ENCODE measurements around the gene HECTD2.
"Not testable (repeated sequence)": the region's sequence is repeated elsewhere in the genome, so short reads cannot be mapped to it uniquely, and the experiment has no call there.

Gene HECTD2

GRCh38 chr10:91558473-91558872 lies 148.3 kb downstream of the HECTD2 start:
- ATAC-seq: no peak
- TF ChIP-seq ZNF70 (CRISPR knock-in tag; IDR thresholded peaks at IDR 0.05): no peak
- no peak for TF ChIP-seq SNAI2 (CRISPR knock-in tag; IDR thresholded peaks at IDR 0.05)
- no peak for TF ChIP-seq ZFP3 (CRISPR knock-in tag; IDR thresholded peaks at IDR 0.05)
- no peak for TF ChIP-seq BACH2 (CRISPR knock-in tag; IDR thresholded peaks at IDR 0.05; ENCODE audit: borderline replicate concordance)
- TF ChIP-seq ISL1 (CRISPR knock-in tag; IDR thresholded peaks at IDR 0.05): no peak
- no peak for TF ChIP-seq ZC3H10 (CRISPR knock-in tag; IDR thresholded peaks at IDR 0.05)
- TF ChIP-seq PPARA (CRISPR knock-in tag; IDR thresholded peaks at IDR 0.05; ENCODE audit: borderline replicate concordance): no peak

GRCh38 chr10:91559169-91559568 lies 149.0 kb downstream of the HECTD2 start:
- TF ChIP-seq OSR1 (CRISPR knock-in tag; IDR thresholded peaks at IDR 0.05) (no peak), GLIS3 (CRISPR knock-in tag; IDR thresholded peaks at IDR 0.05) (no peak), ESRRG (CRISPR knock-in tag; IDR thresholded peaks at IDR 0.05) (no peak), ZNF565 (CRISPR knock-in tag; conservative IDR thresholded peaks at IDR 0.05; ENCODE audit: low read depth) (no peak), ZFP30 (CRISPR knock-in tag; IDR thresholded peaks at IDR 0.05) (no peak), CREB5 (CRISPR knock-in tag; IDR thresholded peaks at IDR 0.05; ENCODE audit: low read depth) (no peak), TSHZ2 (CRISPR knock-in tag; IDR thresholded peaks at IDR 0.05) (no peak), ISL1 (CRISPR knock-in tag; IDR thresholded peaks at IDR 0.05) (no peak), ZFP3 (CRISPR knock-in tag; IDR thresholded peaks at IDR 0.05) (no peak), CSRNP3 (CRISPR knock-in tag; IDR thresholded peaks at IDR 0.05) (no peak), ZC3H10 (CRISPR knock-in tag; IDR thresholded peaks at IDR 0.05) (no peak), BACH2 (CRISPR knock-in tag; IDR thresholded peaks at IDR 0.05; ENCODE audit: borderline replicate concordance) (no peak), ZNF8 (CRISPR knock-in tag; IDR thresholded peaks at IDR 0.05) (no peak), ZNF70 (CRISPR knock-in tag; IDR thresholded peaks at IDR 0.05) (no peak)
- ATAC-seq: no peak

- ATAC-seq: no peak
- no peak for TF ChIP-seq SNAI2 (CRISPR knock-in tag; IDR thresholded peaks at IDR 0.05)
- no peak for TF ChIP-seq ZNF70 (CRISPR knock-in tag; IDR thresholded peaks at IDR 0.05)
- no peak for TF ChIP-seq TSHZ2 (CRISPR knock-in tag; IDR thresholded peaks at IDR 0.05)
- no peak for TF ChIP-seq POU6F1 (CRISPR knock-in tag; IDR thresholded peaks at IDR 0.05; ENCODE audit: borderline replicate concordance, low read depth)
- TF ChIP-seq CREB5 (CRISPR knock-in tag; IDR thresholded peaks at IDR 0.05; ENCODE audit: low read depth): no peak
- TF ChIP-seq ARNTL (CRISPR knock-in tag; IDR thresholded peaks at IDR 0.05; ENCODE audit: borderline replicate concordance, low read depth): no peak
- no peak for TF ChIP-seq ZC3H10 (CRISPR knock-in tag; IDR thresholded peaks at IDR 0.05)
- no peak for TF ChIP-seq ISL1 (CRISPR knock-in tag; IDR thresholded peaks at IDR 0.05)
- no peak for TF ChIP-seq TCF4 (CRISPR knock-in tag; IDR thresholded peaks at IDR 0.05; ENCODE audit: borderline replicate concordance)
- no peak for TF ChIP-seq PATZ1 (CRISPR knock-in tag; IDR thresholded peaks at IDR 0.05; ENCODE audit: borderline replicate concordance)
- no peak for TF ChIP-seq CSDC2 (CRISPR knock-in tag; IDR thresholded peaks at IDR 0.05)
- no peak for TF ChIP-seq OSR1 (CRISPR knock-in tag; IDR thresholded peaks at IDR 0.05)
- no peak for TF ChIP-seq TOX (CRISPR knock-in tag; IDR thresholded peaks at IDR 0.05; ENCODE audit: borderline replicate concordance)
- TF ChIP-seq ZFP30 (CRISPR knock-in tag; IDR thresholded peaks at IDR 0.05): no peak
- no peak for TF ChIP-seq GLIS3 (CRISPR knock-in tag; IDR thresholded peaks at IDR 0.05)
- TF ChIP-seq RARB (CRISPR knock-in tag; IDR thresholded peaks at IDR 0.05): no peak
- no peak for TF ChIP-seq BACH2 (CRISPR knock-in tag; IDR thresholded peaks at IDR 0.05; ENCODE audit: borderline replicate concordance)
- TF ChIP-seq ZFP3 (CRISPR knock-in tag; IDR thresholded peaks at IDR 0.05): no peak
Observed at GRCh38 chr10:91559750-91560149, 149.6 kb downstream of the HECTD2 start.

GRCh38 chr10:91560827-91561226 lies 150.7 kb downstream of the HECTD2 start:
- ATAC-seq: not testable (repeated sequence)
